Measurements from ENCODE around the gene TMEM52.

DNA sequence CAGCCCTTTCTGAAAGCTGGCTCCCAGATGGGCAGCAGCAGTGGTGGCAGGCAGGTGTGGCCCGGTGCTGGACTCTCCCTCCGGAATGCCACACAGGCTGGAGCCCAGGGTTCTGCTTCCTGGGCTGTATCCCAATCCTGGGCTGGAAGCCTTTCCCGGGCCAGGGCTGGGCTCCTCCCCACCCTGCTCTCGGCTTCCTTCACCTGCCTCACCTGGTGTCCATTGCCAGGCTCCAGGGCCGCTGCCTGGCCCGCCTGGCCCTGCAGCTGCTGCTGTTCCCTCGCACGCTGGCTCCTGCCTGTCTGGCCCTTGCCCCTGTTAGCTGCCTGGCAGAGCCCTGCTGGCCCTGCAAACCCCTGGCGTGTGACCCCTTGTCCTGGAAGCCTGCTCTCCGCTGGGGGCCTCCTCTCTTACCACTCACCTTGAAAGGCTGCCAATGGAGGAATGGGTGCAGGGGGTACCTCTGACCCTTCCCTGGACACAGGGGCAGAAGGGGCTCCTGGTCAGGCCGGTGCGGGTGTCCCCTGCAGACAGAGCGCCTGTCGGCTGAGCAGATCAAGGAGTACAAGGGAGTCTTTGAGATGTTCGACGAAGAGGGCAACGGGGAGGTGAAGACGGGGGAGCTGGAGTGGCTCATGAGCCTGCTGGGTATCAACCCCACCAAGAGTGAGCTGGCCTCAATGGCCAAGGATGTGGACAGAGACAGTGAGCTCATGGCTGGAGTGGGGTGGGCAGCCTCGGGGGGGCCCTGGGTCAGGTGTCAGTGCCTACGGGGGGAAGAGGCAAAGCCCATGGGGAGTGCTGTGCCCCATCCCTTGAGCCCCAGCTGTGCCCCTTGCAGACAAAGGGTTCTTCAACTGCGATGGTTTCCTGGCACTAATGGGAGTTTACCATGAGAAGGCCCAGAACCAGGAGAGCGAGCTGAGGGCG is 2.9 kb downstream of the TMEM52 start:
- TF ChIP-seq GATA3 (IDR thresholded peaks at IDR 0.05; ENCODE audit: low read depth, low read length), result no peak
- no peak for TF ChIP-seq GATA2 (IDR thresholded peaks at IDR 0.05; ENCODE audit: low read depth, low read length)

All from SH-SY5Y (cell line).